K562 (cell line): Measurements from ENCODE around the gene WDR27. TPM values are rescaled to one million over a fixed set of nuclear protein-coding genes. Genes with fewer than 3 reads are reported as not detected.

ENCODE experiments used
- ATAC-seq: fragments of 200-7000 bp; cut with Tn5 transposase; 3 replicates; pipeline ENCODE4 v1.9.1; 2020; ENCODE audit warnings: moderate library complexity
- BruUV-seq: library from RNA; stranded (reverse); fragments of 400-500 nt; replicated peaks from 2 replicates; lab custom pipeline; 2021; lab: Mats Ljungman, UMichigan
- CTCF ChIA-PET: fragments of 300-600 bp; formaldehyde crosslinking; extraction: SDS; loops from one replicate; lab custom pipeline; 2021; ENCODE audit warnings: low intra/inter-chr PET ratio; lab: Yijun Ruan, JAX
- POLR2A ChIA-PET: fragments of 300-600, 350-650 bp; sonication (Branson Sonifier 250); formaldehyde crosslinking; extraction: SDS; loops from one replicate; lab custom pipeline; 2021; ENCODE audit warnings: antibody characterized with exemption, inconsistent platforms; lab: Yijun Ruan, JAX
- DNase-seq, 4 experiments: peaks; one replicate each; pipeline versions ENCODE4 v3.0.0 to v3.0.0-alpha.2; 2011 to 2018; ENCODE audit warnings: low spot score in 3 of 4, mixed read lengths in 3 of 4; ENCODE audit errors: extremely low read depth in 1 of 4
- FAIRE-seq: peaks from 2 replicates; lab custom pipeline; 2011; peaks lifted over from hg19 to GRCh38; lab: Jason Lieb, UNC
- H2AFZ ChIP-seq: 2 replicates; pipeline ENCODE4 v1.6.0; 2011; ENCODE audit warnings: low read depth, low read length, control low read depth, inconsistent platforms
- H3K27ac ChIP-seq: fragments of 200-600 bp; 3 replicates; pipeline ENCODE4 v1.8.0; 2011; ENCODE audit warnings: low read depth, mild to moderate bottlenecking, control low read depth, inconsistent platforms, low read length, moderate library complexity, mixed read lengths; ENCODE audit errors: extremely low read depth
- H3K27me3 ChIP-seq, 2 experiments: fragments of 300-600 bp in 1 of 2; 2 replicates in 1 of 2; 3 replicates in 1 of 2; pipeline versions ENCODE4 v1.6.0 to v1.8.0; 2011; ENCODE audit warnings: inconsistent platforms in 2 of 2, low read length in 2 of 2, mild to moderate bottlenecking in 1 of 2, mixed read lengths in 1 of 2, moderate library complexity in 1 of 2; ENCODE audit not compliant: control insufficient read depth in 2 of 2, insufficient read depth in 2 of 2
- H3K36me3 ChIP-seq: fragments of 300-600 bp; 3 replicates; pipeline ENCODE4 v1.8.0; 2011; ENCODE audit warnings: mild to moderate bottlenecking, low read length, inconsistent platforms; ENCODE audit not compliant: control insufficient read depth, insufficient read depth
- H3K4me1 ChIP-seq, 2 experiments: fragments of 200-600 bp in 1 of 2; replicated peaks in 1 of 2; 2 replicates in 1 of 2; 3 replicates in 1 of 2; pipeline versions ENCODE4 v1.5.1 to v1.8.0; 2011; ENCODE audit warnings: inconsistent platforms in 2 of 2, low read length in 2 of 2, mild to moderate bottlenecking in 1 of 2, mixed read lengths in 1 of 2, moderate library complexity in 1 of 2; ENCODE audit not compliant: control insufficient read depth in 2 of 2, insufficient read depth in 2 of 2
- H3K4me2 ChIP-seq: 2 replicates; pipeline ENCODE4 v1.6.1; 2011; ENCODE audit warnings: low read length, control low read depth, inconsistent platforms, mixed read lengths; ENCODE audit not compliant: insufficient read depth
- H3K4me3 ChIP-seq: fragments of 200-600 bp; sonication (generic), shearing (Covaris generic); 2 replicates; pipeline ENCODE4 v1.5.1; 2016; ENCODE audit warnings: control low read depth, inconsistent platforms
- H3K79me2 ChIP-seq: fragments of 200-600 bp; 3 replicates; pipeline ENCODE4 v1.8.0; 2011; ENCODE audit warnings: low read length, inconsistent platforms; ENCODE audit not compliant: control insufficient read depth, insufficient read depth
- H3K9ac ChIP-seq, 2 experiments: 2 replicates each; pipeline versions ENCODE4 v1.6.0 to v1.6.1; 2011; ENCODE audit warnings: low read depth in 2 of 2, low read length in 2 of 2, control low read depth in 1 of 2, inconsistent platforms in 1 of 2, mild to moderate bottlenecking in 1 of 2, mixed read lengths in 1 of 2; ENCODE audit not compliant: insufficient read depth in 1 of 2
- H3K9me1 ChIP-seq: one replicate; pipeline ENCODE4 v1.6.0; 2011; ENCODE audit warnings: inconsistent platforms, mild to moderate bottlenecking, low read length, moderate library complexity; ENCODE audit not compliant: control insufficient read depth, insufficient read depth
- H3K9me3 ChIP-seq: replicated peaks from 2 replicates; pipeline ENCODE4 v1.5.1; 2011; ENCODE audit warnings: low read depth, low read length, inconsistent platforms; ENCODE audit not compliant: control insufficient read depth, insufficient read depth
- H4K20me1 ChIP-seq: replicated peaks from 2 replicates; pipeline ENCODE4 v1.6.1; 2011; ENCODE audit warnings: low read length, inconsistent platforms, mixed read lengths; ENCODE audit not compliant: control insufficient read depth, insufficient read depth
- POLR2G ChIP-seq: fragments of 200-400 bp; formaldehyde crosslinking; IDR thresholded peaks from 2 replicates; pipeline ENCODE4 v1.6.1; 2017; ENCODE audit warnings: low read depth, mild to moderate bottlenecking, antibody characterized with exemption, low read length, moderate library complexity
- ZNF274 ChIP-seq: IDR thresholded peaks from 2 replicates; pipeline ENCODE4 v1.6.1; 2011; ENCODE audit warnings: low read depth, mild to moderate bottlenecking, low read length, moderate library complexity, borderline replicate concordance
- WGBS: fragments of 100-300 bp; shearing (Covaris generic); methylation state at CpG from one replicate; pipeline ENCODE4 v1.1.6; 2016; ENCODE audit warnings: low coverage, mixed read lengths; ENCODE audit not compliant: insufficient coverage; ENCODE audit errors: missing lambda C conversion rate; 5-methylcytosine and 5-hydroxymethylcytosine counted together
- in situ Hi-C: fragments of 300-500 bp; cut with MboI; formaldehyde crosslinking; loops from 4 replicates; pipeline ENCODE4 v1.15.0; 2018; ENCODE audit warnings: inconsistent platforms, mixed read lengths
- intact Hi-C: fragments of 100-400 bp; cut with micrococcal nuclease; formaldehyde crosslinking; loops from 2 replicates; pipeline ENCODE4 v1.14.2; 2022
- polyA plus RNA-seq, 8 experiments: library from polyadenylated mRNA; depleted of rRNA in 4 of 8; stranded (reverse) in 5 of 8; unstranded in 3 of 8; fragments of >200 nt; fragmentation: Nextera tagmentation in 2 of 8; fragmentation: Illumina TruSeq in 1 of 8; extraction: Ambion mirVana in 2 of 8; extraction: Trizol in 1 of 8; gene quantifications; 2 replicates each; pipeline versions ENCODE4 v1.2.1 to v1.2.3, GENCODE V29; 2011 to 2014; ENCODE audit warnings: inconsistent platforms in 1 of 8, missing spikeins in 1 of 8
- total RNA-seq, 7 experiments: library from RNA; depleted of rRNA in 6 of 7; stranded (reverse); fragments of >200 nt in 6 of 7; fragmentation: Illumina TruSeq in 2 of 7; extraction: Trizol in 2 of 7; gene quantifications; 2 replicates each; pipeline versions ENCODE4 v1.2.1 to v1.2.3, GENCODE V29; 2011 to 2021; ENCODE audit warnings: low replicate concordance in 1 of 7
- TF ChIP-seq, protein P1 (sequence below): IDR thresholded peaks from 2 replicates; pipeline ENCODE4 v1.6.1; 2012; ENCODE audit warnings: low read depth, low read length, improper control_type of control experiment, borderline replicate concordance

WDR27 gene
- total and polyA plus RNA-seq, 9 of the 15 experiments (the other 6 are each of a cell fraction or from before 2014, with no cell fraction given), result 4.3 to 77.2 (median 22.7) TPM

DNA sequence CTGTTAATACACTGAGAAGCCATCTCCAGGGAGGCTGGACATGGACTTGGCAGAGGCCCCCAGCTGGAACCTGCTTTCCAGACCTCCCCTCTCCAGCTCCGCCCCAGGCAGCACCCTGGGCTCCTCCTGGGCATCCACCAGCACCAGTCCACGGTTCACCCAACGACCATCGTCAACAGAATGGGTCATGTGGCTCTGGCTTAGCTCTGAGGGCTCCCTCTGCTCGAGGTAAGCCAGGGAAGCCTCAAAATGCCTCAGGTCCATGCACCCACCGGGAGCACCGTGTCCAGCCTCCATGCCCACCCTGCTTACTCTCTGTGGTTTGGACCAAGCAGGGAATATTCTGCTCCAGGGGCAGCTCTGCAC, 40.5 kb downstream of the WDR27 start (continued):
- TF ChIP-seq, protein P1, sequence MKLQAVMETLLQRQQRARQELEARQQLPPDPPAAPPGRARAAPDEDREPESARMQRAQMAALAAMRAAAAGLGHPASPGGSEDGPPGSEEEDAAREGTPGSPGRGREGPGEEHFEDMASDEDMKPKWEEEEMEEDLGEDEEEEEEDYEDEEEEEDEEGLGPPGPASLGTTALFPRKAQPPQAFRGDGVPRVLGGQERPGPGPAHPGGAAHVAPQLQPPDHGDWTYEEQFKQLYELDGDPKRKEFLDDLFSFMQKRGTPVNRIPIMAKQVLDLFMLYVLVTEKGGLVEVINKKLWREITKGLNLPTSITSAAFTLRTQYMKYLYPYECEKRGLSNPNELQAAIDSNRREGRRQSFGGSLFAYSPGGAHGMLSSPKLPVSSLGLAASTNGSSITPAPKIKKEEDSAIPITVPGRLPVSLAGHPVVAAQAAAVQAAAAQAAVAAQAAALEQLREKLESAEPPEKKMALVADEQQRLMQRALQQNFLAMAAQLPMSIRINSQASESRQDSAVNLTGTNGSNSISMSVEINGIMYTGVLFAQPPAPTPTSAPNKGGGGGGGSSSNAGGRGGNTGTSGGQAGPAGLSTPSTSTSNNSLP, result no peak

DNA sequence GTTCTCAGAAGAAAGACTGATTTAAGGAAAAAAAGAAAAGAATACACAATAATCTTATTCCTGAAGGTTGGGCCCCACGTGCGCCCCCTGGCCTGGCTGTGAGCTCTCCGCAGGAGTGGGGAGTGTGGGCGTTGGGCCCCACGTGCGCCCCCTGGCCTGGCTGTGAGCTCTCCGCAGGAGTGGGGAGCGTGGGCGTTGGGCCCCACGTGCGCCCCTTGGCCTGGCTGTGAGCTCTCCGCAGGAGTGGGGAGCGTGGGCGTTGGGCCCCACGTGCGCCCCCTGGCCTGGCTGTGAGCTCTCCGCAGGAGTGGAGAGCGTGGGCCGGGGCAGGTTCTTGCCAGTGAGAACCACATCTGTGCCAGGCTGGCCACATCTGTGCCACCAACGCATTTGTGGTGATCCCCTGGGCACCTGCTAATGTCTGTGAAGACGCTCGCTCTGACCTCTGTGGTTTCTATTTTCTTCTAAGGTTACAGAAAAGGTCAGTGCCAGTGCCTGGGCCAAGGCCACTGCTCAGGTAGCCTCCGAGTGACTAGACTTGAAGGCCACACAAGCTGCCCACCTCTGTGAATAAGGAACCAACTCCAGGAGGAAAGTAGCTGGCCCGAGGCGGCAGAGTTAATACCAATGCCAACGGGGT, 41.0 kb downstream of the WDR27 start:
- Histone ChIP-seq H3K9me1 (peaks cover 4% of the 10 kb centered on the region), H3K4me3 (no peak overlapping the region), H3K9me3 (no peaks in the 10 kb centered on the region), H3K9ac (no peak overlapping the region), H3K4me1 (no peaks in the 10 kb centered on the region; a peak in 1 of 5 replicates), H3K4me2 (no peak overlapping the region), H3K27me3 (no peaks in the 10 kb centered on the region), H3K79me2 (no peaks in the 10 kb centered on the region), H4K20me1 (no peaks in the 10 kb centered on the region), H3K27ac (no peak overlapping the region), H2AFZ (no peak overlapping the region), H3K36me3 (peaks cover 69% of the 10 kb centered on the region)
- in situ Hi-C loops (no loop called here), intact Hi-C loops (no loop called here)
- DNase-seq, result no peak
- POLR2A ChIA-PET, result interaction anchor here (1.9 kb wide), 1 partner anchor 10 kb away, joined by 5 read pairs; no protein-coding TSS in a partner anchor
- CTCF ChIA-PET, result no interaction called here
- FAIRE-seq, result no peak
- TF ChIP-seq POLR2G (peak; percentile 28; the same call in 1 of the 2 replicates), ZNF274 (no peak)
- BruUV-seq, result no TSS peak
- ATAC-seq, result no peak
- 91% methylated on average over 21 of the region's 26 CpGs for WGBS
